GM18870 (cell line): ENCODE measurements around the gene RPGR.

Experiments
- ATAC-seq: cut with Tn5 transposase; IDR thresholded peaks from one replicate; pipeline ENCODE4 v1.9.1; 2021; ENCODE audit warnings: moderate library complexity; ENCODE audit not compliant: unreplicated experiment

The RPGR gene

GRCh38 chrX:38268011-38268410 is 59.3 kb downstream of the RPGR start:
- no peak for ATAC-seq

- ATAC-seq, result no peak
These were observed 64.3 kb downstream of the RPGR start for GRCh38 chrX:38262715-38263620.

- no peak for ATAC-seq
These were observed 67.1 kb downstream of the RPGR start for GRCh38 chrX:38260231-38260630.

GRCh38 chrX:38256019-38256418 is 71.3 kb downstream of the RPGR start:
- ATAC-seq, result no peak

- no peak for ATAC-seq
These were observed 77.3 kb downstream of the RPGR start for GRCh38 chrX:38249965-38250364.

- no peak for ATAC-seq
These were observed 80.3 kb downstream of the RPGR start for GRCh38 chrX:38247051-38247450.

GRCh38 chrX:38240541-38240940 is 86.8 kb downstream of the RPGR start:
- no peak for ATAC-seq

- no peak for ATAC-seq
These were observed 90.3 kb downstream of the RPGR start for GRCh38 chrX:38236901-38237615.

- ATAC-seq, result no peak
These were observed 93.2 kb downstream of the RPGR start for GRCh38 chrX:38233891-38234667.

GRCh38 chrX:38232079-38232686 is 95.1 kb downstream of the RPGR start:
- ATAC-seq, result no peak

GRCh38 chrX:38225093-38225492 is 102.2 kb downstream of the RPGR start:
- no peak for ATAC-seq

GRCh38 chrX:38224160-38224559 is 103.1 kb downstream of the RPGR start:
- no peak for ATAC-seq

GRCh38 chrX:38221391-38221929 is 105.8 kb downstream of the RPGR start:
- ATAC-seq, result no peak

- ATAC-seq, result no peak
These were observed 106.6 kb downstream of the RPGR start, which contains the start of gene SRPX for GRCh38 chrX:38220415-38221390. TSS of gene SRPX (minus strand) at chrX:38220871. CDS start at chrX:38220792, 79 bp downstream.

- no peak for ATAC-seq
These were observed 107.3 kb downstream of the RPGR start for GRCh38 chrX:38220024-38220414.
